HepG2 (cell line): Measurements from ENCODE around the gene PCNA. TPM values are rescaled to one million over a fixed set of nuclear protein-coding genes. Genes with fewer than 3 reads are reported as not detected.

Source experiments
- ASH2L ChIP-seq: fragments of 300-600, 200-600 bp; sonication (generic); IDR thresholded peaks from 2 replicates; pipeline ENCODE4 v1.7.0; 2017; ENCODE audit warnings: low read depth, mild to moderate bottlenecking, moderate library complexity, mixed read lengths, low read length; ENCODE audit not compliant: insufficient read length
- FOSL2 ChIP-seq: sonication (generic); formaldehyde crosslinking; IDR thresholded peaks from 2 replicates; pipeline ENCODE4 v1.4.0; 2020; ENCODE audit warnings: missing genetic modification reagents
- GZF1 ChIP-seq: sonication (generic); formaldehyde crosslinking; IDR thresholded peaks from 2 replicates; pipeline ENCODE4 v1.5.1; 2020; ENCODE audit warnings: mild to moderate bottlenecking, missing genetic modification reagents
- HNF4A ChIP-seq: sonication (generic); formaldehyde crosslinking; IDR thresholded peaks from 2 replicates; pipeline ENCODE4 v1.4.0; 2020; ENCODE audit warnings: missing genetic modification reagents
- SMARCE1 ChIP-seq: fragments of 450-650 bp; IDR thresholded peaks from 2 replicates; pipeline ENCODE4 v1.6.1; 2017; ENCODE audit warnings: borderline replicate concordance
- SRSF1 ChIP-seq: fragments of 200-400 bp; formaldehyde crosslinking; optimal IDR thresholded peaks from 2 replicates; pipeline ENCODE3; 2017; ENCODE audit warnings: mild to moderate bottlenecking, low read depth, low read length, moderate library complexity
- TBX3 ChIP-seq: fragments of 450-650 bp; IDR thresholded peaks from 2 replicates; pipeline ENCODE4 v1.6.1; 2017; ENCODE audit warnings: antibody characterized with exemption, mild to moderate bottlenecking, inconsistent platforms, borderline replicate concordance
- U2AF2 ChIP-seq: fragments of 200-400 bp; formaldehyde crosslinking; IDR thresholded peaks from 2 replicates; pipeline ENCODE4 v1.6.1; 2017; ENCODE audit warnings: low read depth, mild to moderate bottlenecking, low read length
- ZFY ChIP-seq: sonication (generic); formaldehyde crosslinking; IDR thresholded peaks from 2 replicates; pipeline ENCODE4 v1.4.0; 2020; ENCODE audit warnings: missing genetic modification reagents
- ZNF10 ChIP-seq: sonication (generic); formaldehyde crosslinking; IDR thresholded peaks from 2 replicates; pipeline ENCODE4 v1.4.0; 2020; ENCODE audit warnings: mild to moderate bottlenecking, low read depth, missing genetic modification reagents, borderline replicate concordance
- ZNF256 ChIP-seq: sonication (generic); formaldehyde crosslinking; conservative IDR thresholded peaks from 2 replicates; pipeline ENCODE4 v1.4.0; 2020; ENCODE audit warnings: missing genetic modification reagents
- polyA plus RNA-seq, 8 experiments: library from polyadenylated mRNA; depleted of rRNA in 3 of 8; stranded (reverse) in 7 of 8; unstranded in 1 of 8; fragments of >200 nt; fragmentation: Illumina TruSeq in 4 of 8; extraction: Trizol in 4 of 8; gene quantifications; 2 replicates each; pipeline versions ENCODE4 v1.2.1 to v1.2.3, GENCODE V29; 2011 to 2016; ENCODE audit warnings: low read depth in 4 of 8, missing spikeins in 1 of 8, mixed read lengths in 1 of 8; ENCODE audit not compliant: insufficient read depth in 1 of 8
- total RNA-seq, 5 experiments: library from RNA; depleted of rRNA; stranded (reverse); fragments of >200 nt; fragmentation: Illumina TruSeq; extraction: Trizol; gene quantifications; 2 replicates each; pipeline ENCODE4 v1.2.3, GENCODE V29; 2016; ENCODE audit warnings: low read depth in 1 of 5
- TF ChIP-seq, protein P1 (sequence below): sonication (generic); formaldehyde crosslinking; IDR thresholded peaks from 2 replicates; pipeline ENCODE4 v1.5.1; 2020; ENCODE audit warnings: mild to moderate bottlenecking, moderate library complexity, missing genetic modification reagents
- TF ChIP-seq, protein P2 (sequence below): sonication (generic); formaldehyde crosslinking; IDR thresholded peaks from 2 replicates; pipeline ENCODE4 v1.4.0; 2020; ENCODE audit warnings: missing genetic modification reagents
- TF ChIP-seq, protein P3 (sequence below): sonication (generic); formaldehyde crosslinking; conservative IDR thresholded peaks from 2 replicates; pipeline ENCODE4 v1.4.0; 2020; ENCODE audit warnings: missing genetic modification reagents
- TF ChIP-seq, protein P4 (sequence below): IDR thresholded peaks from 2 replicates; pipeline ENCODE4 v1.6.1; 2016; ENCODE audit warnings: control low read depth
- TF ChIP-seq, protein P5 (sequence below): conservative IDR thresholded peaks from 2 replicates; pipeline ENCODE4 v1.6.1; 2018; ENCODE audit warnings: missing genetic modification reagents

Gene PCNA
- total and polyA plus RNA-seq, 2 of the 13 experiments (the other 11 are each of a cell fraction or from before 2014, with no cell fraction given) = 229 to 655 TPM

DNA sequence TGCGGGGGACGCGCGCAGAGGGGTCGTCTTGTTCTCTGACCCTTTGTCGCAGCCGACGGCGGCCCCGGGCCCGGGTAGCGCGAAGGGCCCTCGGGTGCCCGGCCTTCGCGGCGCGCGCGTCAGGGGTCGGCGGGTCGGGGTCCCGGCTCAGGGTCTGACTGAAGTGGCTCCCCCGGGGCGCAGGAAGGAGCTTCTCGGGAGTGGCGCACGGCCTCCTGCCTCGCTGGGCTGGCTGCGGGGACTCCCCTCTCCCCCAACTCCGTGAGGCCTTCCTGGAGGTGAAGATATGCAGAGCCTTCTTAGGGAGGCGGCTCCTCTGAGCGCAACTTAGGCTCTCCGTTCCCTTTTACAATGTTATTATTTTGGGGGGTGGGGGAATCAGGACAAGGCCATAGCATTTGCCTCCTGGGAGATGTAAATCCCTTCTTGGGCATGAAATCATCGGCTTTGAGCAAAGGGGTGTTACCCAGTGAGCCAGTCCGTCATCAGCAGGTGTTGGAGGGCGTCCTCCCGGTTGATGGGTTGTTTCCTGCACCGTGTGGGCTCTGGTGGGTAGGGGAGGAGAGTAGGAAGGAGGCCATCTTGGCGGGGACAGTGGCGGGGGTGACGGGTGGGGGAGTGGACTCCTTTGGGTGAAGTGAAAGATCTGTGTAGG is 7.6 kb upstream of the PCNA start (continued):
- TF ChIP-seq, protein P1, sequence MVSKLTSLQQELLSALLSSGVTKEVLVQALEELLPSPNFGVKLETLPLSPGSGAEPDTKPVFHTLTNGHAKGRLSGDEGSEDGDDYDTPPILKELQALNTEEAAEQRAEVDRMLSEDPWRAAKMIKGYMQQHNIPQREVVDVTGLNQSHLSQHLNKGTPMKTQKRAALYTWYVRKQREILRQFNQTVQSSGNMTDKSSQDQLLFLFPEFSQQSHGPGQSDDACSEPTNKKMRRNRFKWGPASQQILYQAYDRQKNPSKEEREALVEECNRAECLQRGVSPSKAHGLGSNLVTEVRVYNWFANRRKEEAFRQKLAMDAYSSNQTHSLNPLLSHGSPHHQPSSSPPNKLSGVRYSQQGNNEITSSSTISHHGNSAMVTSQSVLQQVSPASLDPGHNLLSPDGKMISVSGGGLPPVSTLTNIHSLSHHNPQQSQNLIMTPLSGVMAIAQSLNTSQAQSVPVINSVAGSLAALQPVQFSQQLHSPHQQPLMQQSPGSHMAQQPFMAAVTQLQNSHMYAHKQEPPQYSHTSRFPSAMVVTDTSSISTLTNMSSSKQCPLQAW (CRISPR knock-in tag) = peak; percentile 64; the same call in 1 of the 2 replicates
- TF ChIP-seq, protein P2, sequence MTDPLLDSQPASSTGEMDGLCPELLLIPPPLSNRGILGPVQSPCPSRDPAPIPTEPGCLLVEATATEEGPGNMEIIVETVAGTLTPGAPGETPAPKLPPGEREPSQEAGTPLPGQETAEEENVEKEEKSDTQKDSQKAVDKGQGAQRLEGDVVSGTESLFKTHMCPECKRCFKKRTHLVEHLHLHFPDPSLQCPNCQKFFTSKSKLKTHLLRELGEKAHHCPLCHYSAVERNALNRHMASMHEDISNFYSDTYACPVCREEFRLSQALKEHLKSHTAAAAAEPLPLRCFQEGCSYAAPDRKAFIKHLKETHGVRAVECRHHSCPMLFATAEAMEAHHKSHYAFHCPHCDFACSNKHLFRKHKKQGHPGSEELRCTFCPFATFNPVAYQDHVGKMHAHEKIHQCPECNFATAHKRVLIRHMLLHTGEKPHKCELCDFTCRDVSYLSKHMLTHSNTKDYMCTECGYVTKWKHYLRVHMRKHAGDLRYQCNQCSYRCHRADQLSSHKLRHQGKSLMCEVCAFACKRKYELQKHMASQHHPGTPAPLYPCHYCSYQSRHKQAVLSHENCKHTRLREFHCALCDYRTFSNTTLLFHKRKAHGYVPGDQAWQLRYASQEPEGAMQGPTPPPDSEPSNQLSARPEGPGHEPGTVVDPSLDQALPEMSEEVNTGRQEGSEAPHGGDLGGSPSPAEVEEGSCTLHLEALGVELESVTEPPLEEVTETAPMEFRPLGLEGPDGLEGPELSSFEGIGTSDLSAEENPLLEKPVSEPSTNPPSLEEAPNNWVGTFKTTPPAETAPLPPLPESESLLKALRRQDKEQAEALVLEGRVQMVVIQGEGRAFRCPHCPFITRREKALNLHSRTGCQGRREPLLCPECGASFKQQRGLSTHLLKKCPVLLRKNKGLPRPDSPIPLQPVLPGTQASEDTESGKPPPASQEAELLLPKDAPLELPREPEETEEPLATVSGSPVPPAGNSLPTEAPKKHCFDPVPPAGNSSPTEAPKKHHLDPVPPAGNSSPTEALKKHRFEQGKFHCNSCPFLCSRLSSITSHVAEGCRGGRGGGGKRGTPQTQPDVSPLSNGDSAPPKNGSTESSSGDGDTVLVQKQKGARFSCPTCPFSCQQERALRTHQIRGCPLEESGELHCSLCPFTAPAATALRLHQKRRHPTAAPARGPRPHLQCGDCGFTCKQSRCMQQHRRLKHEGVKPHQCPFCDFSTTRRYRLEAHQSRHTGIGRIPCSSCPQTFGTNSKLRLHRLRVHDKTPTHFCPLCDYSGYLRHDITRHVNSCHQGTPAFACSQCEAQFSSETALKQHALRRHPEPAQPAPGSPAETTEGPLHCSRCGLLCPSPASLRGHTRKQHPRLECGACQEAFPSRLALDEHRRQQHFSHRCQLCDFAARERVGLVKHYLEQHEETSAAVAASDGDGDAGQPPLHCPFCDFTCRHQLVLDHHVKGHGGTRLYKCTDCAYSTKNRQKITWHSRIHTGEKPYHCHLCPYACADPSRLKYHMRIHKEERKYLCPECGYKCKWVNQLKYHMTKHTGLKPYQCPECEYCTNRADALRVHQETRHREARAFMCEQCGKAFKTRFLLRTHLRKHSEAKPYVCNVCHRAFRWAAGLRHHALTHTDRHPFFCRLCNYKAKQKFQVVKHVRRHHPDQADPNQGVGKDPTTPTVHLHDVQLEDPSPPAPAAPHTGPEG (CRISPR knock-in tag) = no peak
- no peak for TF ChIP-seq TBX3
- no peak for TF ChIP-seq ZNF256 (CRISPR knock-in tag)
- TF ChIP-seq ZFY (CRISPR knock-in tag) = peak; percentile 78
- TF ChIP-seq GZF1 (CRISPR knock-in tag) = no peak
- TF ChIP-seq, protein P3, sequence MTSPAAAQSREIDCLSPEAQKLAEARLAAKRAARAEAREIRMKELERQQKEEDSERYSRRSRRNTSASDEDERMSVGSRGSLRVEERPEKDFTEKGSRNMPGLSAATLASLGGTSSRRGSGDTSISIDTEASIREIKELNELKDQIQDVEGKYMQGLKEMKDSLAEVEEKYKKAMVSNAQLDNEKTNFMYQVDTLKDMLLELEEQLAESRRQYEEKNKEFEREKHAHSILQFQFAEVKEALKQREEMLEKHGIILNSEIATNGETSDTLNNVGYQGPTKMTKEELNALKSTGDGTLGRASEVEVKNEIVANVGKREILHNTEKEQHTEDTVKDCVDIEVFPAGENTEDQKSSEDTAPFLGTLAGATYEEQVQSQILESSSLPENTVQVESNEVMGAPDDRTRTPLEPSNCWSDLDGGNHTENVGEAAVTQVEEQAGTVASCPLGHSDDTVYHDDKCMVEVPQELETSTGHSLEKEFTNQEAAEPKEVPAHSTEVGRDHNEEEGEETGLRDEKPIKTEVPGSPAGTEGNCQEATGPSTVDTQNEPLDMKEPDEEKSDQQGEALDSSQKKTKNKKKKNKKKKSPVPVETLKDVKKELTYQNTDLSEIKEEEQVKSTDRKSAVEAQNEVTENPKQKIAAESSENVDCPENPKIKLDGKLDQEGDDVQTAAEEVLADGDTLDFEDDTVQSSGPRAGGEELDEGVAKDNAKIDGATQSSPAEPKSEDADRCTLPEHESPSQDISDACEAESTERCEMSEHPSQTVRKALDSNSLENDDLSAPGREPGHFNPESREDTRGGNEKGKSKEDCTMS (CRISPR knock-in tag) = no peak
- no peak for TF ChIP-seq FOSL2 (CRISPR knock-in tag)
- TF ChIP-seq ZNF10 (CRISPR knock-in tag) = no peak
- TF ChIP-seq, protein P4, sequence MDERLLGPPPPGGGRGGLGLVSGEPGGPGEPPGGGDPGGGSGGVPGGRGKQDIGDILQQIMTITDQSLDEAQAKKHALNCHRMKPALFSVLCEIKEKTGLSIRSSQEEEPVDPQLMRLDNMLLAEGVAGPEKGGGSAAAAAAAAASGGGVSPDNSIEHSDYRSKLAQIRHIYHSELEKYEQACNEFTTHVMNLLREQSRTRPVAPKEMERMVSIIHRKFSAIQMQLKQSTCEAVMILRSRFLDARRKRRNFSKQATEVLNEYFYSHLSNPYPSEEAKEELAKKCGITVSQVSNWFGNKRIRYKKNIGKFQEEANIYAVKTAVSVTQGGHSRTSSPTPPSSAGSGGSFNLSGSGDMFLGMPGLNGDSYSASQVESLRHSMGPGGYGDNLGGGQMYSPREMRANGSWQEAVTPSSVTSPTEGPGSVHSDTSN (CRISPR knock-in tag) = no peak
- TF ChIP-seq SMARCE1 = no peak
- no peak for TF ChIP-seq U2AF2
- TF ChIP-seq, protein P5, sequence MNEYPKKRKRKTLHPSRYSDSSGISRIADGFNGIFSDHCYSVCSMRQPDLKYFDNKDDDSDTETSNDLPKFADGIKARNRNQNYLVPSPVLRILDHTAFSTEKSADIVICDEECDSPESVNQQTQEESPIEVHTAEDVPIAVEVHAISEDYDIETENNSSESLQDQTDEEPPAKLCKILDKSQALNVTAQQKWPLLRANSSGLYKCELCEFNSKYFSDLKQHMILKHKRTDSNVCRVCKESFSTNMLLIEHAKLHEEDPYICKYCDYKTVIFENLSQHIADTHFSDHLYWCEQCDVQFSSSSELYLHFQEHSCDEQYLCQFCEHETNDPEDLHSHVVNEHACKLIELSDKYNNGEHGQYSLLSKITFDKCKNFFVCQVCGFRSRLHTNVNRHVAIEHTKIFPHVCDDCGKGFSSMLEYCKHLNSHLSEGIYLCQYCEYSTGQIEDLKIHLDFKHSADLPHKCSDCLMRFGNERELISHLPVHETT (CRISPR knock-in tag) = no peak
- TF ChIP-seq ASH2L = peak; percentile 71
- TF ChIP-seq HNF4A (CRISPR knock-in tag) = no peak
- no peak for TF ChIP-seq SRSF1
